ENCODE results near the gene CLDN9.
"Not testable (repeated sequence)": the region's sequence is repeated elsewhere in the genome, so short reads cannot be mapped to it uniquely, and the experiment has no call there.

The CLDN9 gene

GRCh38 chr16:3053330-3053710, 40.6 kb downstream of the CLDN9 start:
- not testable (repeated sequence) for DNase-seq

GRCh38 chr16:3054965-3055733, 42.4 kb downstream of the CLDN9 start:
- no peak for DNase-seq

GRCh38 chr16:3055734-3056115, 43.0 kb downstream of the CLDN9 start:
- peak in 3 of 51 donors; percentile 1 to 20 (median 5) for DNase-seq

- no peak for DNase-seq
Measured at GRCh38 chr16:3056336-3057180, 43.8 kb downstream of the CLDN9 start.

GRCh38 chr16:3057181-3058138, 44.7 kb downstream of the CLDN9 start:
- no peak for DNase-seq

- DNase-seq = peak in 15 of 51 donors; percentile 5 to 51 (median 27)
Measured at GRCh38 chr16:3058139-3059030, 45.7 kb downstream of the CLDN9 start.

GRCh38 chr16:3059041-3059722, 46.5 kb downstream of the CLDN9 start:
- peak in 50 of 51 donors; percentile 20 to 85 (median 62) for DNase-seq

GRCh38 chr16:3059723-3060242, 47.1 kb downstream of the CLDN9 start:
- DNase-seq = no peak

GRCh38 chr16:3060339-3061127, 47.8 kb downstream of the CLDN9 start:
- DNase-seq = no peak

GRCh38 chr16:3062553-3062952, 49.8 kb downstream of the CLDN9 start:
- DNase-seq = no peak

- DNase-seq = no peak
Measured at GRCh38 chr16:3063625-3064386, 51.1 kb downstream of the CLDN9 start.

All from hypothalamus (tissue), 51 donors.